Measurements from ENCODE around the gene VAMP7. TPM values are rescaled to one million over a fixed set of nuclear protein-coding genes. Genes with fewer than 3 reads are reported as not detected.
"Not testable (repeated sequence)": the region's sequence is repeated elsewhere in the genome, so short reads cannot be mapped to it uniquely, and the experiment has no call there.

VAMP7 gene
- total RNA-seq, 2 experiments from 2014 or later, result 39.5 to 41.7 TPM

DNA sequence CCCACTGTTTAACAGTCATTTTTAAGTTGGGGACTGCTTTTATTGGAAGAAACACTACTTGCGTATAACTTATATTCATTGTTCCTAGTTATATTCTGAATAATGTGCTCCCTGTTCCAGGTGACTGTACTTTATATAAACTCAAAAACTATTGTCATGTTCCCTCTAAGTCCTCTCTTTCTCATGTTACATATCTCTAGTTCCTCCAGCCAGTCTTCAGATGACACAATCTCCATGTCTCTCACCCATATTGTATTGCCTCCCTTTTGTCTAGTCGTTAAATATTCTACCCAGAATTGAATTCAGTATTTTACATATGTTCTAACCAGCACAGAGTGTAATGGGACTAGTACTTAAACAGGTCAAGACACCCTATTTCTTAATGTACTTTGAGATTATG is 5.3 kb downstream of the VAMP7 start:
- H3K36me3 Mint-ChIP-seq (ENCODE audit: low read depth), result peaks cover 23% of the 10 kb centered on the region
- ChIA-PET CTCF (no interaction called here), POLR2A (no interaction called here)
- H3K9me3 Mint-ChIP-seq, result no peaks in the 10 kb centered on the region
- H3K4me1 Mint-ChIP-seq, result peaks cover 31% of the 10 kb centered on the region
- no peak overlapping the region for H3K27ac Mint-ChIP-seq
- no peak overlapping the region for H3K4me3 Mint-ChIP-seq
- no peak for DNase-seq
- H3K27me3 Mint-ChIP-seq, result no peaks in the 10 kb centered on the region

DNA sequence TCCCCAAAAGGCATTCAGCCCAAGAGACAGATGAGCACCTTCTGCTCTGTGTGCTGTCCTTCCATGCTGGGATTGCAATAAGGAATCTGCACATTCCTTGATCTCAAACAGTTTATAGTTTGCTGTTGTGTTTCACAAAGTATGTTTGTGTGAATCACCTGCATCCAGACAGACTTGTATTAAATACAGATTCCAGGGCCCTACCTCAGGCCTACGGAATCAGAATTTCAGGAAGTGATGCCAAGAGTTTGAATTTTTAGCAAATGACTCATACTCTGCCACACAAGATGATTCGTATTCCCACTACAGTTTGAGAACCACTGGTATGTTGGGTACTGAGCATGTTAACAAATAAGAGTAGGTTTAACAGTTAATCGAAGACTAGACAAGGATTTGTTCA is 7.0 kb downstream of the VAMP7 start:
- no peak overlapping the region for H3K27ac Mint-ChIP-seq
- no peak overlapping the region for H3K4me3 Mint-ChIP-seq
- ChIA-PET POLR2A (no interaction called here), CTCF (no interaction called here)
- no peaks in the 10 kb centered on the region for H3K27me3 Mint-ChIP-seq
- H3K9me3 Mint-ChIP-seq, result no peaks in the 10 kb centered on the region
- H3K36me3 Mint-ChIP-seq (ENCODE audit: low read depth), result peaks cover 26% of the 10 kb centered on the region
- DNase-seq, result no peak
- peaks cover 23% of the 10 kb centered on the region for H3K4me1 Mint-ChIP-seq

DNA sequence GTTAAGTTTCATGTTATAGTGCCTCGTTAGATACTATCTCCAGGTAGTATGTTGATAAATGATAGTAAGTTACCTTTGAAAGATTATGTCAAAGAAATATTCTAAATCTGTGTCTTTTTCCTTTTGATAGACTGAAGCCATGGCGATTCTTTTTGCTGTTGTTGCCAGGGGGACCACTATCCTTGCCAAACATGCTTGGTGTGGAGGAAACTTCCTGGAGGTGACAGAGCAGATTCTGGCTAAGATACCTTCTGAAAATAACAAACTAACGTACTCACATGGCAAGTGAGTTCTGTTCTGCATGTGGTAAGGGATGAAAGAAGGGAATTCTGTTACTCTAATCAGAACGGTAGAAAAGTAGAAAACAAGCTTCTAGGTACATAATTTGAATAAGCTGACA is 8.2 kb downstream of the VAMP7 start:
- Mint-ChIP-seq H3K36me3 (ENCODE audit: low read depth) (peaks cover 35% of the 10 kb centered on the region), H3K27ac (no peak overlapping the region), H3K27me3 (no peaks in the 10 kb centered on the region), H3K9me3 (no peaks in the 10 kb centered on the region), H3K4me3 (no peak overlapping the region), H3K4me1 (peaks cover 26% of the 10 kb centered on the region)
- DNase-seq, result no peak
- POLR2A ChIA-PET, result no interaction called here
- CTCF ChIA-PET, result no interaction called here

DNA sequence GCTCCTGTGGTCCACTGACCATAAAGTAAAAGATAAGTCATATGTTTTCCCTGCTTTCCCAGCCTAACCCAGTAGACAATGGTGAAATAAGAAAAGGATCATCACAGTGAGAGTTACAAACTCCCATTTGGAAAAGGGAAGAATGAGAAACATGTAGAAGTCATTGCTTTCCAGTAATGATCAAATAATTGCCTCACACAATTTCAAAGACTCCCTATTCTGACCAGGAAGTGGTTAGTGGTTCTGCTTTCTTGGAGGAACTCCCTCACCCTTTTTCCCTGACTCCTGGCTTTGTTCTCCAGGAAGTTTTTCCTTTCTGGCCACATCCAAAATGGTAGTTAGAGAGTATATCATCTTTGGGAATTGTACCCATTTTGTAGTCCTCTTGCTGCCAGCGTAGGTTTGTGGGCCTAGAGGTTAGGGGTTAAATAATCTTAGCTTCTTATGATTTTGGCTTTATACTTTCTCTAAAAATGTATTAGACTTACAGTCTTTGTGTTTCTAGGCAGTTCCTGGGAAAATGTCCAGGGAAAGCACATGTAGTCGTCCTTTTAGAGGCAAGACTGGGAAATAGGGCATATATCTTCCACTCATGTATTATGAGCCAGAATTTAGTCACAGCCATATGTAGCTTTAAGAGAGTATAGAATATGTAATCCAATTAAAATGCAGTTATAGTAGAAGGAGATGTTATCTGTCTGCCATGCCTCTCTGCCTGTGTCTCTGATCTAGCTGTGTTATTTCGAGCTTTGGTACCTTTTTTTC is 10.5 kb downstream of the VAMP7 start:
- no peak for DNase-seq
- no peaks in the 10 kb centered on the region for H3K27me3 Mint-ChIP-seq
- no peaks in the 10 kb centered on the region for H3K9me3 Mint-ChIP-seq
- peaks cover 21% of the 10 kb centered on the region for H3K4me1 Mint-ChIP-seq
- no peak overlapping the region for H3K4me3 Mint-ChIP-seq
- CTCF ChIA-PET, result no interaction called here
- POLR2A ChIA-PET, result no interaction called here
- no peak overlapping the region for H3K27ac Mint-ChIP-seq
- H3K36me3 Mint-ChIP-seq (ENCODE audit: low read depth), result peaks cover 42% of the 10 kb centered on the region

DNA sequence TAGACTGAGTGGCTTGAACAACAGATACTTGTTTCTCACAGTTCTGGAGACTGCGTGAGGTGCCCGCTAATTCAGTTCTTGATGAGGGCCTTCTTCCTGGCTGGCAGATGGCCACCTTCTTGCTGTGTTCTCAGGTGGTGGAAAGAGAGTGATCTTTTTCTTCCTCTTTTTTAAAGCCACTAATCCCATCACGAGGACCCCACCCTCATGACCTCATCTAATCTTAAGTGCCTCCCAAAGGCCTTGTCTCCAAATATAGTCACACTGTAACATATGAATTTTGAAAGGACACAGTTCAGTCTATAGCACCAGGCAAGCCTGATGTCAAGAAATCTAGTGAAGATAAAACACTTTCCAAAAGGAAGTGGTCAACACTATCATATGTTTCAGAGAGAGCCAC is 12.4 kb downstream of the VAMP7 start:
- H3K9me3 Mint-ChIP-seq, result no peaks in the 10 kb centered on the region
- peaks cover 14% of the 10 kb centered on the region for H3K4me1 Mint-ChIP-seq
- POLR2A ChIA-PET, result no interaction called here
- no peak overlapping the region for H3K4me3 Mint-ChIP-seq
- no peak for DNase-seq
- H3K36me3 Mint-ChIP-seq (ENCODE audit: low read depth), result peaks cover 49% of the 10 kb centered on the region
- CTCF ChIA-PET, result no interaction called here
- H3K27me3 Mint-ChIP-seq, result no peaks in the 10 kb centered on the region
- H3K27ac Mint-ChIP-seq, result no peak overlapping the region

DNA sequence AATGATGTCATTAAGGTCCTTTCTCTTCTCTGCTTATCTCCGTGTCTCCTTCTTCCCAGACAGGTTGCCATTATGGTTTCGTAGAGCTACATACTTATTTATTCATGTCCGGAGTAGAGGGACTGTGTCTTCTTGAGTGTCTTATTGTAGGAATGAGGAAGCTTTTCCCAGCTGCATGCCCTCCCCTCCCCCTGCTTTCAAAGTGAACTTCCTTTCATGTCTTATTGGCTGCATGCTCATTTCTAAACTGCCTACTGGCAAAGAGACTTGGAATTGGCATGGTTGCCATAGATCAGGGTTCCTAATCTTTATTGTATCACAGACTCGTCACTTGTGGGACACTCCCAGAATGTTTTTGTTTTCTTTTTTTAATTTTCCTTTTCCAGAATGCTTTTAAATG is 15.4 kb downstream of the VAMP7 start:
- H3K9me3 Mint-ChIP-seq, result no peaks in the 10 kb centered on the region
- H3K27ac Mint-ChIP-seq, result no peak overlapping the region
- CTCF ChIA-PET, result no interaction called here
- H3K27me3 Mint-ChIP-seq, result no peaks in the 10 kb centered on the region
- H3K4me3 Mint-ChIP-seq, result no peak overlapping the region
- DNase-seq, result no peak
- POLR2A ChIA-PET, result no interaction called here
- peaks cover 9% of the 10 kb centered on the region for H3K4me1 Mint-ChIP-seq
- peaks cover 66% of the 10 kb centered on the region for H3K36me3 Mint-ChIP-seq (ENCODE audit: low read depth)

DNA sequence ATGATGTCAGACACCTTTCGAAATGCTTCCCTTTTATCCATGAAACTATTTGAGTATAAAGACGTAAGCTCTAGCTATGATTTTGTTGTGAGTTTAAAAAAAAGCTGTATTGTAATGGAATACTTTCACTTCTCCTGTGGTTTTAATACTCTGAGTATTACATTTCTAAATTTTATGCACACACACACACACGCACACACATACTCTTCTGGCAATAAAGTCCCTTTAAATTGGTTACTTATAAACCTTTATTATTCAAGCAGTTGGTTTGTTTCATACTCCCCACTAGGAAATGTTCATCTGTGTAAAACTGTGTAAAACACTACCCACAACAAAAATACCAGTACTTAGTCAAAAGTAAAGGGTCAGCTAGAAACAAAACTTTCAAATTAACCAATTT is 18.2 kb downstream of the VAMP7 start:
- H3K4me1 Mint-ChIP-seq, result no peaks in the 10 kb centered on the region
- no peaks in the 10 kb centered on the region for H3K27me3 Mint-ChIP-seq
- ChIA-PET CTCF (no interaction called here), POLR2A (no interaction called here)
- H3K27ac Mint-ChIP-seq, result no peak overlapping the region
- H3K4me3 Mint-ChIP-seq, result no peak overlapping the region
- no peak for DNase-seq
- peaks cover 68% of the 10 kb centered on the region for H3K36me3 Mint-ChIP-seq (ENCODE audit: low read depth)
- H3K9me3 Mint-ChIP-seq, result no peaks in the 10 kb centered on the region

DNA sequence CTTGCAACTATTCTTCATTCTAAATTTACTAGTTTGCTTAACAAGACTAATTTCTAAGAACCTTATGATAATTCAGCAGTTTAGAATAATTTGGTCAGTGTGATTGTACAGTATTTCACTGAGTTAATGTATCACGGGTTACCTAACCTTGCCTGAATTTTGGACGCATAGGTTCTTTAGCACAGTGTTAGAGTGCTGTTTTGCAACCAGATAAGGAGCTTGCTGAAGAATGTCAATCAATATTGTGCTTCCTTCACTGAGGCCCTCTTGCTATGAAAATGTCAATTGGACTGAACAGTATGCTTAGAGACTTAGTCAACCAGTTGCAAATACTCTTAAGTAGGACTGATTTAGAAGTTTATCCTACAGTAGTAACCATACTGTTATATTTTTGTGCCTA is 19.6 kb downstream of the VAMP7 start:
- H3K4me1 Mint-ChIP-seq, result no peaks in the 10 kb centered on the region
- H3K27ac Mint-ChIP-seq, result no peak overlapping the region
- H3K36me3 Mint-ChIP-seq (ENCODE audit: low read depth), result peaks cover 67% of the 10 kb centered on the region
- no peak for DNase-seq
- no peaks in the 10 kb centered on the region for H3K9me3 Mint-ChIP-seq
- POLR2A ChIA-PET, result no interaction called here
- H3K4me3 Mint-ChIP-seq, result no peak overlapping the region
- H3K27me3 Mint-ChIP-seq, result no peaks in the 10 kb centered on the region
- CTCF ChIA-PET, result no interaction called here

DNA sequence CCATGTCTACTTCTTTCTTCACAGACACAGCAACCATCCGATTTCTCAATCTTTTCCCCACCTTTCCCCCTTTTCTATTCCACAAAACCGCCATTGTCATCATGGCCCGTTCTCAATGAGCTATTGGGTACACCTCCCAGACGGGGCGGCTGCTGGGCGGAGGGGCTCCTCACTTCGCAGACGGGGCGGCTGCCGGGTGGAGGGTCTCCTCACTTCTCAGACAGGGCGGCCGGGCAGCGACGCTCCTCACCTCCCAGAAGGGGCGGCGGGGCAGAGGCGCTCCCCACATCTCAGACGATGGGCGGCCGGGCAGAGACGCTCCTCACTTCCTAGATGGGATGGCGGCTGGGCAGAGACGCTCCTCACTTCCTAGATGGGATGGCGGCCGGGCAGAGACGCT is 26.5 kb downstream of the VAMP7 start:
- H3K27me3 Mint-ChIP-seq, DNase-seq, CTCF ChIA-PET, H3K4me3 Mint-ChIP-seq, H3K4me1 Mint-ChIP-seq, POLR2A ChIA-PET, H3K27ac Mint-ChIP-seq: not testable (repeated sequence)
- peaks cover 14% of the 10 kb centered on the region for H3K9me3 Mint-ChIP-seq
- H3K36me3 Mint-ChIP-seq (ENCODE audit: low read depth), result peaks cover 72% of the 10 kb centered on the region

DNA sequence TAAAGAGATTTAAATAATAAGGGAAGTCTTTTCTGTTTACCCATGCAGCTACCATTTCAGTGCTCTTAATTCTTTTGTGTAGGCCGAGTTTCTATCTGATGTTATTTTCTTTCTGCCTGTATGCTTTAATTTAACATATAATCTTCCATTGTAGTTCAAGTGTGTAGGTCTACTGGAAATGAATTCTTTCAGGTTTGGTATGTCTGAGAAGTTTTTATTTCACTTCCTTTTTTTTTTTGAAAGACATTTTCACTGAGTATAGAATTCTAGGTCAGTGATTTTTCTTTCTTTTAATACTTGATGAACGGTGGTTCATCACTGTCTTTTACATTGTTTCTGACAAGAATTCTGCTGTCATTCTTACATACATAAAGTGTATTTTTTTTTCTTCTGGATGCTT is 42.1 kb downstream of the VAMP7 start:
- no peaks in the 10 kb centered on the region for H3K4me1 Mint-ChIP-seq
- H3K27ac Mint-ChIP-seq, result no peak overlapping the region
- no peaks in the 10 kb centered on the region for H3K27me3 Mint-ChIP-seq
- H3K9me3 Mint-ChIP-seq, result peaks cover 10% of the 10 kb centered on the region
- peaks cover 88% of the 10 kb centered on the region for H3K36me3 Mint-ChIP-seq (ENCODE audit: low read depth)
- no peak overlapping the region for H3K4me3 Mint-ChIP-seq
- ChIA-PET POLR2A (no interaction called here), CTCF (no interaction called here)
- no peak for DNase-seq

DNA sequence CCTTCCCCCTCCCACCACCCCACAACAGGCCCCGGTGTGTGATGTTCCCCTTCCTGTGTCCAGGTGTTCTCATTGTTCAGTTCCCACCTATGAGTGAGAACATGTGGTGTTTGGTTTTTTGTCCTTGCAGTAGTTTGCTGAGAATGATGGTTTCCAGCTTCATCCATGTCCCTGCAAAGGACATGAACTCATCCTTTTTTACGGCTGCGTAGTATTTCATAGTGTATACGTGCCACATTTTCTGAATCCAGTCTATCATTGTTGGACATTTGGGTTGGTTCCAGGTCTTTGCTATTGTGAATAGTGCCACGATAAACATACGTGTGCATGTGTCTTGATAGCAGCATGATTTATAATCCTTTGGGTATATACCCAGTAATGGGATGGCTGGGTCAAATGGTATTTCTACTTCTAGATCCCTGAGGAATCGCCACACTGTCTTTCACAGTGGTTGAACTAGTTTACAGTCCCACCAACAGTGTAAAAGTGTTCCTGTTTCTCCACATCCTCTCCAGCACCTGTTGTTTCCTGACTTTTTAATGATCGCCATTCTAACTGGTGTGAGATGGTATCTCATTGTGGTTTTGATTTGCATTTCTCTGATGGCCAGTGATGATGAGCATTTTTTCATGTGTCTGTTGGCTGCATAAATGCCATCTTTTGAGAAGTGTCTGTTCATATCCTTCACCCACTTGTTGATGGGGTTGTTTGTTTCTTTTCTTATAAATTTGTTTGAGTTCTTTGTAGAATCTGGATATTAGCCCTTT is 49.9 kb downstream of the VAMP7 start:
- Mint-ChIP-seq H3K36me3 (ENCODE audit: low read depth) (peaks cover 84% of the 10 kb centered on the region), H3K9me3 (peaks cover 37% of the 10 kb centered on the region)
- H3K27me3 Mint-ChIP-seq, POLR2A ChIA-PET, DNase-seq, H3K4me3 Mint-ChIP-seq, H3K4me1 Mint-ChIP-seq, CTCF ChIA-PET, H3K27ac Mint-ChIP-seq: not testable (repeated sequence)

DNA sequence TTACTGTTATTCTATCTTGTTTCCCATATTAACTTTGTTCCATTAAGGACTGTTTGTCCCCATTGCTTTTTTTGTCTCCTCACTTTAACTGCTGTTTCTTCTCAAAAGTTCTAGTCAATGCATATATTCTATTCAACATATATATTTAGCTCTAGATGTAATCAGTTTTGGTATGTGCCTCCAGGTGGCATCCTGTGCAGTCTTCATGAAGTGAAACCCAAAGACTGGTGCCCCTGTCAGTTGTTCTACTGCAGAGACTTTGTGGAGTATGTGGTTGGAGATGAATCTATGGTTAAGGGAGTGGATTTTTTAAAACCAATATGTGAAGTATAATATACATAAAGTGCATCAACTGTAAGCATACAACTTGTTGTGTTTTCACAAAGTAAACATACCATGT is 57.0 kb downstream of the VAMP7 start:
- no peaks in the 10 kb centered on the region for H3K27me3 Mint-ChIP-seq
- peaks cover 5% of the 10 kb centered on the region for H3K9me3 Mint-ChIP-seq
- peaks cover 53% of the 10 kb centered on the region for H3K36me3 Mint-ChIP-seq (ENCODE audit: low read depth)
- CTCF ChIA-PET, result no interaction called here
- H3K4me3 Mint-ChIP-seq, result no peak overlapping the region
- no peak overlapping the region for H3K27ac Mint-ChIP-seq
- H3K4me1 Mint-ChIP-seq, result no peaks in the 10 kb centered on the region
- POLR2A ChIA-PET, result no interaction called here
- no peak for DNase-seq

DNA sequence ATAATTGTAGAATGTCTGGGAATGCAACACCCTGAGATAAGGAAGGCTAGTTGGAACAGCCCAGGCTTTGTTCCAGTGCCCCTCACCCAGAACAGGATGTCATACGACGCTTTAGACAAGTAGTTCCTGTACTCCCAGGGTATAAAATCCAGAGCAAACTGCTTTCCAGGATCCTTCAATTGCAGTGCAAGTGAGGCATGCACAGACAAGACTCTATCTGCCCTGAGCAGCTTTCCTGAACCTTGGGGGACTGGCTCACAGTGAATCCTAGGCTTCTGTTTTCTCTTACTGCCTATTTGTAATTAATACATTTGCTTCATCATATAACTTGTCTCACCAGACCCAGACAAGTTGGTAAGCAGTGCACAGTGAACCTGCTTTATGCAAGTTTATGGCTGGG is 68.0 kb downstream of the VAMP7 start:
- Mint-ChIP-seq H3K36me3 (ENCODE audit: low read depth) (peaks cover 8% of the 10 kb centered on the region), H3K27ac (no peak overlapping the region), H3K4me1 (no peaks in the 10 kb centered on the region), H3K4me3 (no peak overlapping the region), H3K27me3 (no peaks in the 10 kb centered on the region), H3K9me3 (no peaks in the 10 kb centered on the region)
- ChIA-PET CTCF (no interaction called here), POLR2A (no interaction called here)
- DNase-seq, result no peak

DNA sequence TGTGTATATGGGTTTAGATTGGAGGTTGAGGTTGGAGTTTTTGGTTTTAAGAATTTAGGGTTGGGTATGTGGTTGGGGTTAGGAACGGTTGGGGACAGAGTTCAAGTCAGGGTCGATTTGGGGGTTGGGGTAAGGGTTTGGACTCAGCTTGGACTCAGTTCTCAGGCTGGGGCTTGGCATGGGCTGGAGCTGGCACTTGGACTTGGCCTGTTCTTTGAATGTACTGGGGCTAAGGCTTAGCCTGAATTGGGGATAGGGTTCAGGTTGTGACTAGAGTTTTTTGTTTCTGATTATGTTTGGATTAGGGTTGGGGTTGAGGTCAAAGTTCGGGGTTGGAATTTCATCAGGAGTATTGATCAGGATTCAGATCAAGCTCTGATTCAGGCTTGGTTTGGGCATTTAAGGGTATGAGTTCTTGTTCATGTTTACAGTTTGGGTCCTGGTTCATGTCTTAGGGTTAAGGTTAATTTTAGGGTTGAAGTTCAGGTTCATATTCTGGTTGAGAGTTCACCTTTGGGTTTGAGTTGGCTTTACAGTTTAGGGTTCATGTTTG is 70.2 kb downstream of the VAMP7 start:
- H3K27ac Mint-ChIP-seq, result no peak overlapping the region
- ChIA-PET CTCF (no interaction called here), POLR2A (no interaction called here)
- H3K4me3 Mint-ChIP-seq, result no peak overlapping the region
- H3K27me3 Mint-ChIP-seq, result no peaks in the 10 kb centered on the region
- no peaks in the 10 kb centered on the region for H3K4me1 Mint-ChIP-seq
- no peak for DNase-seq
- peaks cover 6% of the 10 kb centered on the region for H3K9me3 Mint-ChIP-seq
- no peaks in the 10 kb centered on the region for H3K36me3 Mint-ChIP-seq (ENCODE audit: low read depth)

Data from activated CD4-positive, alpha-beta memory T cell treated with anti-CD3 and anti-CD28 coated beads, Interleukin-2, amount 10 ng/mL, durations not matched to agents 7 days and 5 days (primary cell).